ENCODE results near the gene FASTK. TPM values are rescaled to one million over a fixed set of nuclear protein-coding genes. Genes with fewer than 3 reads are reported as not detected.
A peak's percentile ranks its signal among the peaks of the same experiment; 100 is the strongest.

Gene FASTK
- total and polyA plus RNA-seq, 12 donors: 65.0 to 246 (median 77.1) TPM

GRCh38 chr7:151107882-151108281 lies 27.3 kb upstream of the FASTK start:
- Histone ChIP-seq H3K9me3 (no peaks in the 10 kb centered on the region), H3K27me3 (no peaks in the 10 kb centered on the region), H3K4me1 (peaks cover 0 to 31% (median 13%) of the 10 kb centered on the region in 9 donors), H3K27ac (peak overlapping the region in 1 of 10 donors; percentile 23), H3K4me3 (no peak overlapping the region), H3K36me3 (peaks cover 0 to 15% (median 0%) of the 10 kb centered on the region in 9 donors)
- 70 to 81% methylated on average over 10 of the region's 10 CpGs for WGBS, 2 donors
- no peak for DNase-seq
- TF ChIP-seq, protein P1, sequence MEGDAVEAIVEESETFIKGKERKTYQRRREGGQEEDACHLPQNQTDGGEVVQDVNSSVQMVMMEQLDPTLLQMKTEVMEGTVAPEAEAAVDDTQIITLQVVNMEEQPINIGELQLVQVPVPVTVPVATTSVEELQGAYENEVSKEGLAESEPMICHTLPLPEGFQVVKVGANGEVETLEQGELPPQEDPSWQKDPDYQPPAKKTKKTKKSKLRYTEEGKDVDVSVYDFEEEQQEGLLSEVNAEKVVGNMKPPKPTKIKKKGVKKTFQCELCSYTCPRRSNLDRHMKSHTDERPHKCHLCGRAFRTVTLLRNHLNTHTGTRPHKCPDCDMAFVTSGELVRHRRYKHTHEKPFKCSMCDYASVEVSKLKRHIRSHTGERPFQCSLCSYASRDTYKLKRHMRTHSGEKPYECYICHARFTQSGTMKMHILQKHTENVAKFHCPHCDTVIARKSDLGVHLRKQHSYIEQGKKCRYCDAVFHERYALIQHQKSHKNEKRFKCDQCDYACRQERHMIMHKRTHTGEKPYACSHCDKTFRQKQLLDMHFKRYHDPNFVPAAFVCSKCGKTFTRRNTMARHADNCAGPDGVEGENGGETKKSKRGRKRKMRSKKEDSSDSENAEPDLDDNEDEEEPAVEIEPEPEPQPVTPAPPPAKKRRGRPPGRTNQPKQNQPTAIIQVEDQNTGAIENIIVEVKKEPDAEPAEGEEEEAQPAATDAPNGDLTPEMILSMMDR (IDR thresholded peaks at IDR 0.05): no peak
- ATAC-seq: no peak
- intact Hi-C loops (cut with DNase I): loop anchor here in 3 of 10 donors (10.0 kb wide), 3 partner anchors 63 to 223 kb away; partner anchors contain the start of gene ASIC3 (in 1 of the 3)

DNA sequence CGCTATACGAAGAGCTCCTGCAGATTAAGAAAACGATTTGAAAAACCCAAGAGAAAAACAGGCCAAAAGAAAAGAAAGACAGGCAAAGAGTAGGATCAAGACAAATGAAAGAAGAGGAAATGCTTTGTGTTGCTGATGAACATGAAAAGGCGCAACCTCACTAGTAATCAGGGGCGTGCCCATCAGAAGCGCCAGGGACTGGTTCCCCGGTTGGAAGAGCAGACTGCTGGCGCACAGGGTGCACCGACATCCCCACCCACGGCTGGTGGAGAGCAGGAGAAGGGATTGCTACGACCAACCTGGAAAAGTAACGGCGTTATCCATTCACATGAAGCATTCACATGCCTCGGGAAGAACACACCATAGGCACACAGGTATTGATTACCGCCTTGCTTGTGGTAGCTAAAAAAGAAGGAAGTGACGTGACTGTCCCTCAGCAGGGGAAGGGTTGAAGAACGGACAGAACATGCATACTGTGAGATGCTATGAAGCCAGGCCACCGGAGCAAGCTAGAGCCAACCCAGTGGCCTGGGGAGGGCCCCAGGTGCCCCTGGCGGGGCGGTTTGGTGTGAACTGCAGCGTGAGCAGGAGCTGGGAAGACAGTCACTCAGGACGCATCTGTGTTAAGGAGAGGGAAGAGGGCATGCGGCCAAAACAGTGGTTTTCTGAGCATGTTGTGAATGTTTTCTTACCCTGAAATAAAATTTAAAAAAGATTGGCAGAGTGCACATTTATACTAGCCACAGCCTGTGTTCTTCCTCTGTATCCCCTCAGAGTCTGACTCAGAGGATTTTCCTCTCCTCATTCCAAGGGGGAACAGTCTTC lies 24.0 kb upstream of the FASTK start:
- peak in 1 of 8 donors; percentile 5 for ATAC-seq
- Histone ChIP-seq H3K4me1 (peaks cover 0 to 40% (median 17%) of the 10 kb centered on the region in 9 donors), H3K27ac (peak overlapping the region in 1 of 10 donors; percentile 15), H3K27me3 (no peaks in the 10 kb centered on the region), H3K4me3 (no peak overlapping the region), H3K36me3 (peaks cover 0 to 15% (median 0%) of the 10 kb centered on the region in 9 donors), H3K9me3 (no peaks in the 10 kb centered on the region)
- DNase-seq: no peak
- intact Hi-C loops (cut with DNase I): loop anchor here in 3 of 10 donors (10.0 kb wide), 3 partner anchors 60 to 220 kb away; partner anchors contain the start of gene ASIC3 (in 1 of the 3)
- WGBS, 2 donors: 83% methylated on average over 23 of the region's 23 CpGs
- TF ChIP-seq, protein P1 (IDR thresholded peaks at IDR 0.05): no peak

DNA sequence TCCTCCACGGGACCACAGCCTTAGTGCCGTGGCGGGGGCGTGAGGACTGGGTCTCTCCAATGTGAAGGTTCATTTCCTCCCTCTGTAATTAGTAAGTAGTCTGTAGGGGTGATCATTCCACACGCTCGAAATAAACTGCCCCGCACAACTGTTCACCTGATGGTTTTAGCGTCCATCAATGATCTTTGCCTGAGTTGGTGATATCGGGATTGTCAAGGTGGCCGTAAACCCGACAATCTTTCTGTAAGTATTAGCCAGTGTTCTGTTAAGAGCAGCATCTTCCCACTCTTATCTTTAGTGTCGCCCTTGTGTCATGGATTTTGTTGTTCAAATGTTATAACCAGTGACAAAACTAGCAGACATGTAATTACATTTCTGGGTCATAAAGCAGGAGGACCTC lies 23.4 kb upstream of the FASTK start:
- TF ChIP-seq, protein P1 (IDR thresholded peaks at IDR 0.05): no peak
- Histone ChIP-seq H3K36me3 (peaks cover 0 to 15% (median 0%) of the 10 kb centered on the region in 9 donors), H3K9me3 (no peaks in the 10 kb centered on the region), H3K27me3 (no peaks in the 10 kb centered on the region), H3K4me3 (no peak overlapping the region), H3K27ac (no peak overlapping the region), H3K4me1 (peaks cover 0 to 42% (median 11%) of the 10 kb centered on the region in 9 donors)
- no peak for ATAC-seq
- 83 to 91% methylated on average over 12 of the region's 12 CpGs for WGBS, 2 donors
- intact Hi-C loops (cut with DNase I): loop anchor here in 3 of 10 donors (10.0 kb wide), 3 partner anchors 59 to 219 kb away; partner anchors contain the start of gene ASIC3 (in 1 of the 3)
- no peak for DNase-seq

- 74 to 81% methylated on average over 3 of the region's 3 CpGs for WGBS, 2 donors
- ATAC-seq: no peak
- no peaks in the 10 kb centered on the region for H3K9me3 ChIP-seq
- intact Hi-C loops (cut with DNase I): loop anchor here in 3 of 10 donors (10.0 kb wide), 3 partner anchors 58 to 218 kb away; partner anchors contain the start of gene ASIC3 (in 1 of the 3)
- DNase-seq: no peak
- H3K4me1 ChIP-seq: peaks cover 0 to 42% (median 11%) of the 10 kb centered on the region in 9 donors
- H3K27ac ChIP-seq: no peak overlapping the region
- H3K36me3 ChIP-seq: peaks cover 0 to 15% (median 0%) of the 10 kb centered on the region in 9 donors
- TF ChIP-seq, protein P1 (IDR thresholded peaks at IDR 0.05): no peak
- no peak overlapping the region for H3K4me3 ChIP-seq
- no peaks in the 10 kb centered on the region for H3K27me3 ChIP-seq
Observed at GRCh38 chr7:151102991-151103390, 22.4 kb upstream of the FASTK start.
